IPS-11a (cell line): ENCODE data around the gene ZNF493.
A peak's percentile ranks its signal among the peaks of the same experiment; 100 is the strongest.

ENCODE experiments used
- H3K4me3 ChIP-seq: one replicate; pipeline ENCODE4 v1.5.1; 2013; ENCODE audit warnings: low read depth, low read length, control low read depth

The ZNF493 gene

DNA sequence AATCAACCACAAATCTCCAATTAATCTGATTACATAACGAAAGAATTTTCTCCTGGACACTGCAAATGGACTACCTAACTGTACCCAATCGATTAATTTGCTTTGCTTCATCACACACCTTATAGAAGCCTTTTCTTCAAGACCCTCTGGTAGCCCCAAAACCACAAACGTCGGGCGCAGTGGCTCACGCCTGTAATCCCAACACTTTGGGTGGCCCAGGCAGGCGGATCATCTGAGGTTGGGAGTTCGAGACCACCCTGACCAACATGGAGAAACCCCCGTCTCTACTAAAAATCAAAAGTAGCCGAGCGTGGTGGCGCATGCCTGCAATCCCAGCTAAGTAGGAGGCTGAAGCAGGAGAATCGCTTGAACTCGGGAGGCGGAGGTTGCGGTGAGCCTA is 65.6 kb downstream of the ZNF493 start:
- H3K4me3 ChIP-seq, result no peak overlapping the region

DNA sequence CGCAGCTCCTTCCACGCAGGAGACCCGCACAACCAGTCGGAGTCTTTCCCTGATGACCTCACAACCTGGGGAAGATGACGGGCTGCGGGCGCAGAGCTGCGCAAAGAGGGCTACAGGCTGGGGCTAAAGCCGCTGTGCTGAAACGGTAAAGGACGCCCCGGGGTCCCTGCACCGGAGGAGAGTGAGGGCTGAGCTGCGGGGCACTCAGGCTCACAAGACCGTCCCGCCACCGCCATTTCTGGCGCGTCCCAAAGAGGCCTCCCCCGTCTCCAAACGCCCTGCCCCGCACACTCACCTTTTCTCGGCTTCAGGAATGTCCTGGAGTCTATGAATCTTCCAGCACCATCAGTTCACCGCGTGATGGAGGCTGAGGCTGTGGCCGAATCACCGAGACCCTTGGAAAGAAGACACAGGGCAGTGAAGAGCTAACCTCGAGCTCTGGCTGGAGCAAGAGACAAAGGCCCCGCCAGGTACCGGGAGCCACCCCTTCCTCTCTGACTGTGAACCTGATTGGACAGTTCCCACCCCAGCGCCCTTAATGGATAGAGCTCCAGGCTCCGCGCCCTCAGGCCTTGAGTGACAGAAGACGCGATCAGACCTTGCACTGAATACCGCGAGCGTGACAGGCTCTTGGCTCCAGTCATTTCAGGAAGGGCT is 66.6 kb downstream of the ZNF493 start:
- peak overlapping the region; percentile 61 for H3K4me3 ChIP-seq

- no peak overlapping the region for H3K4me3 ChIP-seq
Measured at GRCh38 chr19:21466627-21467026, 69.7 kb downstream of the ZNF493 start.

DNA sequence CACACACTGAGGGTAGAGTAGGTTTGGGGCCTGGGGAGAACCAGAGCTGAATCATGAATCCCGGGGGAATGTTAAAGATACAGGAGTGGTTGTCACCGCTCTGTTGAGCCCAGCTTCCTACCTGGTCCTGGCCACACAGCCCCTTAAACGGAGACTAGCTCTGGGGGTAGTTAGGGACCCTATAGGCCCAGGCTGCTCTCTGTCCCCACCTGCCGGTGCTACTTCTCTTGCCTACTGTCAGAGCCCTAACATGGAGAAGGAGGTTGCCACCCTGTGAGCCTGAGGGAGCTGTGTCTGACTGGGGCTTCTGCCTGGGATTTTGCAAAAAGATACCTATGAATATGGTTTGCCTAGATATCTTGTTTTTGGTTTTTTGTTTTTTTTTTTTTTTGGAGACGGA is 71.9 kb downstream of the ZNF493 start:
- no peak overlapping the region for H3K4me3 ChIP-seq

- H3K4me3 ChIP-seq, result no peak overlapping the region
Measured at GRCh38 chr19:21472507-21472906, 75.6 kb downstream of the ZNF493 start.

- no peak overlapping the region for H3K4me3 ChIP-seq
Measured at GRCh38 chr19:21474671-21475181, 77.8 kb downstream of the ZNF493 start.
